Uterus (tissue), 2 donors: ENCODE data around the gene HNRNPM.

Experiments used
- CTCF ChIP-seq, 4 experiments: fragments of 200-600 bp in 2 of 4; fragments of 450-650 bp in 2 of 4; sonication (generic) in 2 of 4; IDR thresholded peaks; one replicate each; pipeline ENCODE4 v1.5.1; 2016 to 2019; ENCODE audit warnings: antibody characterized with exemption in 4 of 4, mild to moderate bottlenecking in 2 of 4, moderate library complexity in 1 of 4
- POLR2A ChIP-seq, 2 donors: fragments of 450-650 bp; IDR thresholded peaks; one replicate each; pipeline ENCODE4 v1.6.1; 2016; ENCODE audit warnings: antibody characterized with exemption in 2 of 2, mild to moderate bottlenecking in 1 of 2, moderate library complexity in 1 of 2

GRCh38 chr19:8401981-8402411 is 42.8 kb upstream of the HNRNPM start:
- no peak for TF ChIP-seq CTCF (IDR thresholded peaks at IDR 0.05)
- TF ChIP-seq POLR2A (IDR thresholded peaks at IDR 0.05), result no peak
